Activated CD8-positive, alpha-beta memory T cell treated with anti-CD3 and anti-CD28 coated beads, Interleukin-2, amount 50 U/mL, for 4 hours (primary cell): ENCODE data around the gene AIP.

Source experiments
- DNase-seq: peaks from one replicate; pipeline ENCODE4 v3.0.0-alpha.2; 2020

Gene AIP

GRCh38 chr11:67482827-67483798 lies at the start of gene AIP:
Gene AIP, plus strand, starts transcription at chr11:67483026. Its CDS starts 133 bp downstream, at chr11:67483159.
- peak; percentile 96 for DNase-seq

DNA sequence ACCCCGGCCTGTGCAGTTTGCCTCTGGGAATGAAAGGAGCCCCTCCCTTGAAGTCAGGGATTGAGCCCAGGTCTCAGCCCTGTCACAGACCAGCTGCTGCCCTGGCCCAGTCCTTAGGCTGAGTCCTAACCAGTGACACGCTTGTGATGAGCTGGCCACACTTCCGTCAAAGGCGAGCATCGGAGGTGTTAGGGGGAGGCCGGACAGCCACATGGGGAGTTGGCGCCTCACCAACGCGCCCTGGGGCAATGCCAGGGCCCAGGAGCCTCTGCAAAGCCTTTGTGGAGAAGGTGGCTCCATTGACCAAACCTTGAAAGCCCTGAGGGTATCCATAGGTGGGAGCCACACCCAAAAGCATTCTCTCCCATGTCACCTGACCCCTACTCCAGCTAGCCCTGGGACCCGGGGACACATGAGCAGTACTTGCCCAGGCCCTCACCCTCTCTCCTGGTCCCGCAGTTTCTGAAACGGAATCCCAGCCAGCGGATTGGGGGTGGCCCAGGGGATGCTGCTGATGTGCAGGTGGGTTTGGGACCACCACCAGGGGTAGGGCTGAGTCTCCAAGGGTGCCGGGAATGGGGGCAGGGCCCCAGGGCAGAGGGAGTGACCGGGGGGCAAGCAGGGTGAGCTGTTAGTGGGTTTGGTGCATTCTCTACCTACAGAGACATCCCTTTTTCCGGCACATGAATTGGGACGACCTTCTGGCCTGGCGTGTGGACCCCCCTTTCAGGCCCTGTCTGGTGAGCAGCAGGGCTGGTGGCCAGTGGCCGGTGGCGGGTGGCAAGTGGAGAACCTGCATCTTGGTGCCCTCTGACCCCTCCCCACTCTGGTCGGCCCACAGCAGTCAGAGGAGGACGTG lies 49.1 kb upstream of the AIP start:
- DNase-seq: no peak

DNA sequence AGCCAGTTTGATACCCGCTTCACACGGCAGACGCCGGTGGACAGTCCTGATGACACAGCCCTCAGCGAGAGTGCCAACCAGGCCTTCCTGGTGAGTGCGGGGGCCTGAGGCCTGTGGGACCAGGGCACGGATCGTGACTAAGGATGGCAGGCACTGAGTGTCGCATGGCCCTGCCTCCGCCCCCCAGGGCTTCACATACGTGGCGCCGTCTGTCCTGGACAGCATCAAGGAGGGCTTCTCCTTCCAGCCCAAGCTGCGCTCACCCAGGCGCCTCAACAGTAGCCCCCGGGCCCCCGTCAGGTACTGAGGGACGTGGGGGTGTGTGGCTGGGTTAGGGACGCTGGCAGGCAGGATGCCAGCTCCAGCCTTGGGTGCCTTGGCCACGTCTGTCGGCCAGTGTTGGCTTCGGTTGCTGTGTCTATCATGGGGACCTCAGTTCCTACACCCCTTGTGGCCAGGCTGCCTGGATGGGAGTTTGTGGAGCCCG lies 48.4 kb upstream of the AIP start:
- no peak for DNase-seq

DNA sequence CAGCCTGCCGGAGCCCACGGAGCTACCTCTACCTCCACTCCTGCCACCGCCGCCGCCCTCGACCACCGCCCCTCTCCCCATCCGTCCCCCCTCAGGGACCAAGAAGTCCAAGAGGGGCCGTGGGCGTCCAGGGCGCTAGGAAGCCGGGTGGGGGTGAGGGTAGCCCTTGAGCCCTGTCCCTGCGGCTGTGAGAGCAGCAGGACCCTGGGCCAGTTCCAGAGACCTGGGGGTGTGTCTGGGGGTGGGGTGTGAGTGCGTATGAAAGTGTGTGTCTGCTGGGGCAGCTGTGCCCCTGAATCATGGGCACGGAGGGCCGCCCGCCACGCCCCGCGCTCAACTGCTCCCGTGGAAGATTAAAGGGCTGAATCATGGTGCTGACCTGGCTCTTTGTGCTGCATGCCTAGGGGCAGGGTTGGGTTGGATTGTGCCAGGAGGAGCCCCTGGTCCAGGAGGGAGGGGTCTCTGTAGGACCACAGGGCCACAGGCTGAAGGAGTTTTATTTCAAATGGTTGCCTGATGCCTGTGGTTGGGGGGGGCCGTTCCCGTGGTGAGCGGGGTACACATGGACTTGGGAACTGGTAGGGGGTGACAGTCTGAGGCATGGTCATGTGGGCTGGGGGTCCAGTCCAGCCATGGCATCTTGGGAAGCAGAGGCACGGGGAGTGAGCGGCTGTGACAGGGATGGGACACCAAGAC lies 47.6 kb upstream of the AIP start:
- DNase-seq: no peak

DNA sequence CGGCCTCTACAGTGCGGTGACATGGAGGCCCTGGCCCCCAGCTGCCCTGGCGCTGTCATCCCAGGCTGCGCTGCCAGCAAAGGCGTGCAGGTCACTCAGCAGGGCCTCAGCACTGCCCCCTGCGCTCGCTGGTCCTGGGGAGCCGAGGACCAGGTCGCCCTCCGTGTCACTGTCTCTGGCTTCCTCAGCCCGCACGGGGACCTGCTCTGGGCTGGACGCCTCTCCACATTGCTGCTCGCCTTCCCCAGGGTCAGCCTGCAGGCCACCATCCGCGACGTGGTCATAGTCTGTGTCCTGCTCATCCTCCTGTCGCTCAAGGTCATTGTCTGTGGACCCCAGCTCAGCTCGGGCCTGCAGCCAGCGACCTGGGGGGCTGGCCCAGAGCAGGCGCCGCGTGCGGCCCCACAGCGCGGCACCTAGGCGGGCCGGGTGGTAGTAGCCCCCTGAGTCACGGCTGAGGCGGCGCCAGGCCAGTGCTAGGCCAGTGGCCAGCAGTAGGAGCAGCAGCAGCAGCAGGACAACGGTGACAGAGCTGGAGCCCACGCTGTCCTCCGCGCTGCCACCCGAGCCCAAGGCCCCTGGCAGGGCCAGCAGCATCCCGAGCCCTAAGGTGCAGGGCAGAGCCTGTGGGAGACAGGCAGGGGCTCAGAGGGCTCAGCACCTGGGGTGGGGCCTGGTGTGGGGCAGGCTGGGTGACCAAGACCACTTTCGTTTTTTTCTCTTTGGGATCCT lies 46.9 kb upstream of the AIP start:
- DNase-seq: no peak

DNA sequence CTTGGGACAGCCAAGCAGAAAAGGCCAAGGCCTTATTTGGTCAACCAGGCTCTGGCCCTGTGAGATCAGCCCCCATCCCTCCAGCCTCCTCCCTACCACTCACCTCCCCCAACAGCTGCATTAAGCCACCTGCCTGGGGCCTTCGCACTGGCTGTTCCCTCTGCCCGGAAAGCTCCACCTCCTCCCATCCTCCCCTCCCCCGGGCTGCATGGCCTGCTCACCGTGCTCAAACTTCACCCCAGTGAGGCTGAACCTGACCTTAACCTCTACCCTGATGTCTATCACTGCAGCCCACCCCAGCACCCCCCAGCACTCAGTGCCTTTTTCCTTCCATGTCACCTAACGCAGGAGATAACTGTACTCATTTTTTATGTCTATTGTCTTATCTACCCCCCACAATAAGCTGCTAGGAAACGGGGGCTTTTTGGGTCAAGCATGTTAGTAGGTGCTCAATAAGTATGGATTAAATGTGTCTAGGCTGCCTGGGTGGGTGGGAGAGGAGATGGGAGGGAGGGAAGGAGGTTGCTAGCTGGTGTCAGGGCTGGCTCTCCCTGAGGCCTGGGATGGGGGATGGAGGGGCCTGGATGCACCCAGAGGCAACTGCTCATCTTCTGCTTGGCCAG lies 46.3 kb upstream of the AIP start:
- DNase-seq: peak; percentile 65

DNA sequence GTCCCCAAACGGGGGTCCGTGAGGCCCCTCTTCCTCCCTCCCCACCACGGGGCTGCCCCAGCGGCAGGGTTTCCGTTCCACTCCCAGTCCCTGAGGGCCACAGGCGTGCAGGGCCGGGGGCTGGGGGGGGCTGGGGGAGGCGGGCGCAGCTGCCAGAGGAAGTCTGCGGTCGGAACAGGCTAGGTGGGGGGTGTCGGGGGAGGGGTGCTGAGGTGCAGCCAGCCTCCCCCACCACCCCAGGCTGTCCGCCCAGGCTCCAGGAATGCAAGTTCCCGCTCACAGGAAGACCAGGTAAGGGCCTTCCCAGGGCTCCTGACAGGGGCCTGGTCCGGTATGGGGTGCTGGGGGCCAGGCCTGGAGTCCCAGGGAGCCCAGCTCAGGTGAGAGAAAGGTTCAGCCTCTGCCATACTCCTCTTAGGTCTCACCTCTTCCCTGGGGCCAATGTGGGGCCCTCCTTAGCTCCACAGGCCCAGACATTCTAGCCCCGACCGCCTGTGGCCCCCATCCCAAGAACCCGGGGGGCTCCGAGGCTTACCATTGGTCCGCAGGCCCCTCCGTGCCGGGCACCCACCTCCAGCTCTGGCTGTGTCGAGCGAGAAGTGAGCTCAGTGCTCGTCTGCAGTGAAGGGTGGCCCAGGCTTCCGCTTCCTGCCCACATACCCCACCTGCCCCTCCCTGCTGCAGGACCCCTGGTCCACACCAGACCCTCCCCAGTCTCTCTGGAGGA lies 45.6 kb upstream of the AIP start, which contains the start of gene PTPRCAP:
Gene PTPRCAP, minus strand, starts transcription at position 601 of the 727 bp plus-strand sequence. Its CDS starts 63 bp downstream, at position 538.
- peak; percentile 69 for DNase-seq

GRCh38 chr11:67437809-67438157 lies 45.0 kb upstream of the AIP start:
- no peak for DNase-seq

GRCh38 chr11:67438158-67438902 lies 44.5 kb upstream of the AIP start:
- DNase-seq: peak; percentile 76

DNA sequence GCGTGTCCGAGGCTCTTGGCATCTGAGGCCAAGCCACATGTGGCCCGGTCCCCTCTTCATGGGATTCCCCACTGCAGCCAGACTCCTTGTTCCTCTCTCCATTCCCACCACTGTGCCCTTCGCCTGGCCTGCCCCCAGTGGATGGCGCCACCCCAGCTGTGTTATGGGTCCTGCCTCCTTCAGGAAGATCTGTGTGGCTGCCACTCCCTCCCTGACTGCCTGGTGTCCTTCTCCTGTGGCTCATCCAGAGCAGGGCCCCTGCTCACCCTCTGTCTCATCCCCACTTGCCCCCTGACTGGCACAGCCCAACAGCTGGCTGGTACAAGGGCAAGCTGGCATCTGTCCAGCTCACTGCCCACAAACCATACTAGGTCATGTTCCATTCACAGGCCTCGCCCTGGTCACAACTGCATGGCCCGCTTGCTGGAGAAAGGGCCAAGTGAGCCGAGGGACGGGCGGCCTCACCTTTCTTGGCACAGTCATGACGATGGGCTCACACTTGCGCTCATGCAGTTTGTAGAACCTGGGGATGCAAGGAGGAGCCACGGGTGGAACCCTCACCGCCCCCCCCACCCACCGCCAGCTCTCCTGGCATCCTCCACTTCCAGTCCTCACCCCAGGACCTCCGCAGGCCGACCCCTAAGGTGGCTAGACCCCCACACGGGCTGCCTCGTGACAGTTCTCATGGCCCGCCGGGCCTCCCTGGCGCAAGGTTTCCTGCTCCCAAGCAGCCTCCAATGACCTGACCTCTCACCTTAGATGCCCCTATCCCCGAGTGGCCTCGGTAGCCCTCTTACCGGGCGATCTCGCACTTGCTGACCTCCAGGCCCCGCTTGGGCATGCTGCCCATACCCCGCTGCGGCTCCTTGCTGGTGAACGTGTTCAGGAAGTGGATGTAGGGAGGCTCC lies 43.3 kb upstream of the AIP start:
- DNase-seq: no peak

DNA sequence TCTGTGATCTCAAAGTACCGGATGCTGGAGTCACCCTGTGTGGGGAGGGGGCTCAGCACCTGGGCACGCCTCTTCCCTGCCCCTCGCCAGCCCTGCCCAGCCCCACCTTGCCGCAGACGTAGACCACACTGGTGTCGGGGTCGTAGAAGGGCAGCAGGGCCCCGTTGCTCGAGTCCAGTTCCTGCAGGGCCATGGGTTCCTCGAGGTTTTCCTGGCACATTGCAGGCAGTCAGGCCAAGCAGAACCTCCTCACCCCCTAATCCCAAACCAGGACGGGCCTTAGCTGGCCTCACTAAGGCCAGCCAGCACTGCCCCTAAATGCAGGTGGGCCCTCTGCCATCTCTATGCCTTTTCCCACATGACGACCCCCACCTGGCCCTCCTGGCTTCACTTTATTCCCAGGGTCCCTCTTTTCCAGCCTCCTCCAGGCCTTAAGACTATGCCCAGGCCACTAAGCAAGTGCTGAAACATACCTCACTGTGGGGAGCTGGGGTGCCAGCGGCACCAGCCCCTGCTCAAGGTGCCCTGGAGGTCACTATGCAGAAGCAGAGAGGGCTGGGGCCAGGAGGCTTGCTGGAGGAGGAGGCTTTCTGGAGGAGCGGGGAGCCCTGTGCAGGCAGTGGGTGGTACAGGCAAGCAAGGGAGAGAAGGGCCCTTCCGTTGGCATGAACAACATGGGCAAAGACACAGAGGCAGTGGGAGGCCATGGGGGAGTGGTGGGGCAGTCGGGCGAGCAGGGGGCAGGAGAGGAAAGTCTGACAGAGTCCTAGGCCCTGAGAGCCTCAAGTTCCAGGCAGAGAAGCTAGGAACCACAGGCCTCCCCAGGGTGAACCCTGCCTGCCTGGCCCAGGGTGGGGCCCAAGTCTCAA lies 42.4 kb upstream of the AIP start:
- DNase-seq: no peak

GRCh38 chr11:67441098-67441563 lies 41.7 kb upstream of the AIP start:
- no peak for DNase-seq

GRCh38 chr11:67441731-67442351 lies 41.0 kb upstream of the AIP start:
- no peak for DNase-seq

DNA sequence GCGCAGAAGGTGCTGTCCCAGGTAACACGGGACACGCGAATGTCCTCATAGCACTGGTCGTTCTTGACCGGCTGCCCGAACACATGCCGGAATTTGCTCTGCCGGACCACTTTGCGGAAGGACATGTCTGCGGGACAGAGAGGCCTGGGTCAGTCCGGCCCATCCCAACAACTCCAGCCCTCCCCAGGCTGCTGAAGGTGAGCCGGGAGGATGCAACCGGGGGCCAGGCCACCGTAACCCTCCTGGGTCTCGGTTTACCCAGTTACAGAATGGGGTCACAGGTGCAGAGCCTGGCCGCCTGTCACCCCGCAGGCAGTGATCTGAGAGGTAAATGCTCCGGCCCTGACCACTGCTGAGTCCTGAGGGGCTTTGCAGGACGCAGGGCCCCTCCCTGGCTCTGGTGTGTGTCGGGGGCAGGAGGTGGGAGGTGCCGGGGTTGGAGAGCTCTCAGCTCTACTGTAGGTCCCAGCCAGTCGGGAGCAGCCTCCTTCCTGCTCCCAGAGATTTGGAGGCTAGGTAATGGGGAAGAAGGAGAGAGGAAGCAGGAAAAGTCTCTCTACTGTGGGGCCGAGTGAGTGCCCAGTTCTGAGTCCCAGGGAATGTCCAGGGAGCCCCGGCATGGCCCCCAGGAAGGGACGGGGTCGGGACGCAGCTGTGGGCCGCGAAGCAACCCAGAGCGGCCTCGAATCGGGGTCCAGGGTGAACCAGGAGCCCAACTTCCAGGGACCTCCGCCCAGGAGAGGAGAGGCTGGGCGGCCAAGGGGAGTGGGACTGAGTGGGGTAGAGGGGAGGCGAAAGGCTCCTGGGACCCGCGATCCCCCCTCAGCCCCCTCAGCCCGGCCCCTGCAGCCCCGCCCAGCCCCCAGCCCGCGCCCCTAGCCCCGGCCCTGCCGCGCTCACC lies 40.1 kb upstream of the AIP start:
- no peak for DNase-seq

GRCh38 chr11:67445515-67445914 lies 37.3 kb upstream of the AIP start:
- no peak for DNase-seq

DNA sequence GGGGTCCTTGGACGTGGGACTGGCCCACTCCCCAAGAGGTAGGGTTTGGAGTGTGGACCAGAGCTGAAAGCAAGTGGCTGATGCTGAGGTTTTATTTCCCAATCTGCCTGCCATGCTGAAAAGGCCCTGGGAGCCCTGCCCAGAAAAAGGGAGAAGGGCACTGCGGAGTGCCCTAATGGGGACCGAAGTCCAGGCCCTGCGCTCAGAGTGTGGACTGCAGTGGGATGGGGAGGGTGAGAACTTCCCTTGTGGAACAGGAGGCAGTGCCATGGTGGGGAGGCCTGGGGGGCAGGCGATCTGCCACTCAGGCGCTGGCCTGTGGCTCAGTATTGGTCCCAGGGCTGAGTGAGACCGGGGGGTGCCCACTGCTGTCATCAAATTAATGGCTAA lies 34.6 kb upstream of the AIP start:
- DNase-seq: no peak
